Measurements from ENCODE around the gene SIAH2. TPM values are rescaled to one million over a fixed set of nuclear protein-coding genes. Genes with fewer than 3 reads are reported as not detected.
A peak's percentile ranks its signal among the peaks of the same experiment; 100 is the strongest.

SIAH2 gene
- total and polyA plus RNA-seq, 2 of the 8 experiments (the other 6 are each of a cell fraction or from before 2014, with no cell fraction given) = 23.9 to 34.2 TPM

GRCh38 chr3:150787741-150788370, 24.9 kb upstream of the SIAH2 start:
- H3K36me3 ChIP-seq (ENCODE audit: control insufficient read depth in 2 of 4, insufficient read depth in 4 of 4, low read length in 3 of 4) = no peaks in the 10 kb centered on the region
- H3K56ac ChIP-seq (replicated peaks; ENCODE audit: insufficient read length, low read depth, low read length) = no peak overlapping the region
- no peak overlapping the region for H2AK5ac ChIP-seq (ENCODE audit: low read depth, low read length)
- CTCF ChIA-PET (ENCODE audit: partially characterized antibody) = interaction anchor here (0.6 to 8.3 kb wide), 52 partner anchors 9 to 463 kb away, joined by 3 to 104 read pairs (median 4); no protein-coding TSS in a partner anchor
- WGBS, 2 experiments (ENCODE audit: extremely low coverage in 1 of 2, insufficient coverage in 1 of 2, insufficient read length in 1 of 2, insufficient replicate concordance in 2 of 2, low coverage in 1 of 2, low lambda C conversion rate in 2 of 2, missing lambda C conversion rate in 1 of 2) = 4% methylated on average over 10 of the region's 10 CpGs; no CpG with 5 or more reads in 1 of the 2 experiments
- H3K9me3 ChIP-seq (ENCODE audit: insufficient read depth in 2 of 2, low read depth in 1 of 2, low read length in 1 of 2) = no peaks in the 10 kb centered on the region
- TF ChIP-seq, protein P1, sequence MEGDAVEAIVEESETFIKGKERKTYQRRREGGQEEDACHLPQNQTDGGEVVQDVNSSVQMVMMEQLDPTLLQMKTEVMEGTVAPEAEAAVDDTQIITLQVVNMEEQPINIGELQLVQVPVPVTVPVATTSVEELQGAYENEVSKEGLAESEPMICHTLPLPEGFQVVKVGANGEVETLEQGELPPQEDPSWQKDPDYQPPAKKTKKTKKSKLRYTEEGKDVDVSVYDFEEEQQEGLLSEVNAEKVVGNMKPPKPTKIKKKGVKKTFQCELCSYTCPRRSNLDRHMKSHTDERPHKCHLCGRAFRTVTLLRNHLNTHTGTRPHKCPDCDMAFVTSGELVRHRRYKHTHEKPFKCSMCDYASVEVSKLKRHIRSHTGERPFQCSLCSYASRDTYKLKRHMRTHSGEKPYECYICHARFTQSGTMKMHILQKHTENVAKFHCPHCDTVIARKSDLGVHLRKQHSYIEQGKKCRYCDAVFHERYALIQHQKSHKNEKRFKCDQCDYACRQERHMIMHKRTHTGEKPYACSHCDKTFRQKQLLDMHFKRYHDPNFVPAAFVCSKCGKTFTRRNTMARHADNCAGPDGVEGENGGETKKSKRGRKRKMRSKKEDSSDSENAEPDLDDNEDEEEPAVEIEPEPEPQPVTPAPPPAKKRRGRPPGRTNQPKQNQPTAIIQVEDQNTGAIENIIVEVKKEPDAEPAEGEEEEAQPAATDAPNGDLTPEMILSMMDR (IDR thresholded peaks at IDR 0.05; ENCODE audit: control extremely low read depth in 1 of 3, insufficient read depth in 1 of 3, low read depth in 1 of 3, low read length in 3 of 3) = peak; percentile 95 to 96 (median 96)
- TF ChIP-seq RAD21 (IDR thresholded peaks at IDR 0.05 in 1 of 2, conservative IDR thresholded peaks at IDR 0.05 in 1 of 2; ENCODE audit: low read depth in 2 of 2, low read length in 2 of 2) (peak; percentile 98 to 99), CTBP2 (IDR thresholded peaks at IDR 0.05; ENCODE audit: borderline replicate concordance, insufficient read depth, insufficient read length, low read length) (no peak)
- no peaks in the 10 kb centered on the region for H3K79me2 ChIP-seq (ENCODE audit: control insufficient read depth in 1 of 2, insufficient read depth in 2 of 2, low read length in 2 of 2)
- H2BK20ac ChIP-seq (ENCODE audit: low read length) = no peak overlapping the region
- no peak overlapping the region for H3K14ac ChIP-seq (ENCODE audit: insufficient read length)
- H2BK15ac ChIP-seq (ENCODE audit: low read length) = no peak overlapping the region
- no peak overlapping the region for H4K91ac ChIP-seq (replicated peaks; ENCODE audit: insufficient read length, low read length)
- no peak overlapping the region for H3K27ac ChIP-seq (ENCODE audit: low read depth, low read length)
- H4K5ac ChIP-seq (ENCODE audit: insufficient read length, low read depth, low read length) = no peak overlapping the region
- H2BK5ac ChIP-seq (ENCODE audit: low read depth, low read length) = no peak overlapping the region
- peak in 1 of 2 experiments; percentile 93 for DNase-seq (ENCODE audit: low read depth in 1 of 2, low spot score in 2 of 2)
- no peak overlapping the region for H3K9ac ChIP-seq (replicated peaks in 1 of 4; ENCODE audit: extremely low read depth in 1 of 4, low read depth in 3 of 4, low read length in 3 of 4)
- no peak overlapping the region for H3K4ac ChIP-seq (replicated peaks; ENCODE audit: insufficient read length, low read depth, low read length)
- H3K23ac ChIP-seq (ENCODE audit: insufficient read length) = no peak overlapping the region
- no peaks in the 10 kb centered on the region for H3K79me1 ChIP-seq (ENCODE audit: low read depth, low read length)
- H2BK12ac ChIP-seq (ENCODE audit: low read depth, low read length) = no peak overlapping the region
- H2AFZ ChIP-seq (ENCODE audit: low read length) = no peak overlapping the region
- H3K18ac ChIP-seq (ENCODE audit: extremely low read depth, low read length) = no peak overlapping the region
- no peaks in the 10 kb centered on the region for H4K20me1 ChIP-seq (replicated peaks in 1 of 2; ENCODE audit: control insufficient read depth in 1 of 2, insufficient read depth in 2 of 2, low read length in 2 of 2)
- no peak overlapping the region for H2BK120ac ChIP-seq (replicated peaks; ENCODE audit: low read depth, low read length)
- H3K4me2 ChIP-seq (ENCODE audit: insufficient read depth in 1 of 2, low read depth in 2 of 2, low read length in 2 of 2) = no peak overlapping the region
- no peak overlapping the region for H3K4me3 ChIP-seq (ENCODE audit: extremely low read depth in 1 of 4, insufficient read depth in 2 of 4, low read depth in 3 of 4, low read length in 4 of 4)
- H3K27me3 ChIP-seq (replicated peaks in 1 of 4; ENCODE audit: control insufficient read depth in 3 of 4, extremely low read depth in 1 of 4, insufficient read depth in 3 of 4, low read length in 3 of 4) = no peaks in the 10 kb centered on the region; a peak in 1 of 7 replicates
- no peaks in the 10 kb centered on the region for H3K4me1 ChIP-seq (replicated peaks in 1 of 4; ENCODE audit: control insufficient read depth in 3 of 4, insufficient read depth in 4 of 4, low read length in 3 of 4)
- H3K23me2 ChIP-seq (ENCODE audit: low read depth, low read length) = no peaks in the 10 kb centered on the region; the same call in 1 of the 2 replicates
- POLR2A ChIA-PET (ENCODE audit: partially characterized antibody) = interaction anchor here (0.6 to 1.4 kb wide), 4 partner anchors 18 to 101 kb away, joined by 3 read pairs; no protein-coding TSS in a partner anchor
- H4K8ac ChIP-seq (ENCODE audit: extremely low read depth, insufficient read depth, low read length) = no peak overlapping the region
- FAIRE-seq = no peak
